HepG2 (cell line): ENCODE results near the gene CMTM4. TPM values are rescaled to one million over a fixed set of nuclear protein-coding genes. Genes with fewer than 3 reads are reported as not detected.

Source experiments
- DR1 ChIP-seq: sonication (generic); formaldehyde crosslinking; IDR thresholded peaks from 2 replicates; pipeline ENCODE4 v1.8.0; 2021; ENCODE audit warnings: mild to moderate bottlenecking, missing genetic modification reagents, inconsistent platforms
- GATAD2A ChIP-seq: IDR thresholded peaks from 2 replicates; pipeline ENCODE4 v1.6.1; 2016
- NFAT5 ChIP-seq: sonication (generic); formaldehyde crosslinking; IDR thresholded peaks from 2 replicates; pipeline ENCODE4 v1.4.0; 2020; ENCODE audit warnings: missing genetic modification reagents
- NFKBIZ ChIP-seq: IDR thresholded peaks from 2 replicates; pipeline ENCODE4 v1.6.1; 2018; ENCODE audit warnings: missing genetic modification reagents, missing compliant biosample characterization
- RCOR2 ChIP-seq: IDR thresholded peaks from 2 replicates; pipeline ENCODE4 v1.6.1; 2016; ENCODE audit warnings: missing biosample characterization, missing genetic modification reagents
- SATB2 ChIP-seq: sonication (generic); formaldehyde crosslinking; IDR thresholded peaks from 2 replicates; pipeline ENCODE4 v1.5.0; 2020; ENCODE audit warnings: missing genetic modification reagents
- SRSF4 ChIP-seq: fragments of 200-400 bp; formaldehyde crosslinking; IDR thresholded peaks from one replicate; pipeline ENCODE4 v1.6.1; 2018; ENCODE audit warnings: mild to moderate bottlenecking, low read depth, low read length, moderate library complexity; ENCODE audit not compliant: poor library complexity, severe bottlenecking
- TCF12 ChIP-seq, 2 experiments: fragments of 450-650 bp in 1 of 2; sonication (generic) in 1 of 2; formaldehyde crosslinking in 1 of 2; IDR thresholded peaks; 2 replicates each; pipeline versions ENCODE4 v1.6.1 to v1.8.0; 2017 to 2022; ENCODE audit warnings: antibody characterized with exemption in 1 of 2, mild to moderate bottlenecking in 1 of 2, missing genetic modification reagents in 1 of 2, moderate library complexity in 1 of 2
- THAP11 ChIP-seq: IDR thresholded peaks from 2 replicates; pipeline ENCODE4 v1.6.1; 2016; ENCODE audit warnings: missing biosample characterization, missing genetic modification reagents
- ZNF282 ChIP-seq: fragments of 450-650 bp; IDR thresholded peaks from 2 replicates; pipeline ENCODE4 v1.6.1; 2018; ENCODE audit not compliant: partially characterized antibody
- ZNF331 ChIP-seq: sonication (generic); formaldehyde crosslinking; IDR thresholded peaks from 2 replicates; pipeline ENCODE4 v1.4.0; 2020; ENCODE audit warnings: missing genetic modification reagents
- ZNF512B ChIP-seq: sonication (generic); formaldehyde crosslinking; IDR thresholded peaks from 2 replicates; pipeline ENCODE4 v1.5.1; 2020; ENCODE audit warnings: missing genetic modification reagents, mild to moderate bottlenecking, borderline replicate concordance
- ZNF639 ChIP-seq: conservative IDR thresholded peaks from 2 replicates; pipeline ENCODE4 v1.6.1; 2018; ENCODE audit warnings: missing genetic modification reagents
- ZNF713 ChIP-seq: sonication (generic); formaldehyde crosslinking; IDR thresholded peaks from 2 replicates; pipeline ENCODE4 v1.4.0; 2020; ENCODE audit warnings: mild to moderate bottlenecking, missing genetic modification reagents
- ZSCAN9 ChIP-seq: IDR thresholded peaks from 2 replicates; pipeline ENCODE4 v1.6.1; 2016; ENCODE audit warnings: borderline replicate concordance
- polyA plus RNA-seq, 8 experiments: library from polyadenylated mRNA; depleted of rRNA in 3 of 8; stranded (reverse) in 7 of 8; unstranded in 1 of 8; fragments of >200 nt; fragmentation: Illumina TruSeq in 4 of 8; extraction: Trizol in 4 of 8; gene quantifications; 2 replicates each; pipeline versions ENCODE4 v1.2.1 to v1.2.3, GENCODE V29; 2011 to 2016; ENCODE audit warnings: low read depth in 4 of 8, missing spikeins in 1 of 8, mixed read lengths in 1 of 8; ENCODE audit not compliant: insufficient read depth in 1 of 8
- total RNA-seq, 5 experiments: library from RNA; depleted of rRNA; stranded (reverse); fragments of >200 nt; fragmentation: Illumina TruSeq; extraction: Trizol; gene quantifications; 2 replicates each; pipeline ENCODE4 v1.2.3, GENCODE V29; 2016; ENCODE audit warnings: low read depth in 1 of 5

The CMTM4 gene
- total and polyA plus RNA-seq, 2 of the 13 experiments (the other 11 are each of a cell fraction or from before 2014, with no cell fraction given): 32.0 to 36.3 TPM

GRCh38 chr16:66608241-66609138 is 88.1 kb downstream of the CMTM4 start (continued):
- TF ChIP-seq ZNF639 (CRISPR knock-in tag) (peak; percentile 29; the same call in 1 of the 2 replicates), THAP11 (CRISPR knock-in tag) (peak; percentile 49; the same call in 1 of the 2 replicates), ZNF331 (CRISPR knock-in tag) (peak; percentile 83), RCOR2 (CRISPR knock-in tag) (peak; percentile 50; the same call in 1 of the 2 replicates), NFKBIZ (CRISPR knock-in tag) (peak; percentile 51; the same call in 1 of the 2 replicates), SATB2 (CRISPR knock-in tag) (no peak), ZSCAN9 (peak; percentile 87; the same call in 1 of the 2 replicates), ZNF512B (0 out of 2 replicates have a peak, but pooled peaks have one; percentile 46), GATAD2A (CRISPR knock-in tag) (peak; percentile 76), ZNF282 (no peak), ZNF713 (CRISPR knock-in tag) (0 out of 2 replicates have a peak, but pooled peaks have one; percentile 83), DR1 (CRISPR knock-in tag) (peak; percentile 37; the same call in 1 of the 2 replicates), SRSF4 (no peak), NFAT5 (peak; percentile 37; the same call in 1 of the 2 replicates), TCF12 (IDR thresholded peaks at IDR 0.05) (no peak), TCF12 (CRISPR knock-in tag; IDR thresholded peaks at IDR 0.05) (0 out of 2 replicates have a peak, but pooled peaks have one; percentile 47)
